Activated T-cell treated with anti-CD3 and anti-CD28 coated beads, Interleukin-2, amount 50 U/mL, for 48 hours (primary cell): ENCODE data around the gene LRP1-AS.

Experiments used
- DNase-seq, 2 experiments: peaks; one replicate each; pipeline ENCODE4 v3.0.0-alpha.2; 2020

LRP1-AS gene

GRCh38 chr12:57179331-57180086, 32.1 kb upstream of the LRP1-AS start:
- no peak for DNase-seq

- DNase-seq = no peak
These were observed 30.8 kb upstream of the LRP1-AS start for GRCh38 chr12:57178213-57178612.

DNA sequence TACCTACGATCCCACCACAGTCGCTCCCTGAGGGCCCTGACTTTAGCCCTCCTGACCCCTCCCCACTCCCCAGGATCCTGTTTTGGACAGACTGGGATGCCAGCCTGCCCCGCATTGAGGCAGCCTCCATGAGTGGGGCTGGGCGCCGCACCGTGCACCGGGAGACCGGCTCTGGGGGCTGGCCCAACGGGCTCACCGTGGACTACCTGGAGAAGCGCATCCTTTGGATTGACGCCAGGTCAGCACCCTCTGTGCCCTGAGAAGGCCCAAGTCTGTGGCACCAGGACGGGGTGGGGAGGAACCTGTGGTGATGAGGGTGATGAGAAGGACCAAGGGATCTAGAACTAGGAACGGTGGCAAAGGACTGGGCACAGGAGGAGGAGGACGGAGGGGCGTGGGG, 29.9 kb upstream of the LRP1-AS start:
- DNase-seq = no peak

GRCh38 chr12:57176846-57177245, 29.4 kb upstream of the LRP1-AS start:
- no peak for DNase-seq

DNA sequence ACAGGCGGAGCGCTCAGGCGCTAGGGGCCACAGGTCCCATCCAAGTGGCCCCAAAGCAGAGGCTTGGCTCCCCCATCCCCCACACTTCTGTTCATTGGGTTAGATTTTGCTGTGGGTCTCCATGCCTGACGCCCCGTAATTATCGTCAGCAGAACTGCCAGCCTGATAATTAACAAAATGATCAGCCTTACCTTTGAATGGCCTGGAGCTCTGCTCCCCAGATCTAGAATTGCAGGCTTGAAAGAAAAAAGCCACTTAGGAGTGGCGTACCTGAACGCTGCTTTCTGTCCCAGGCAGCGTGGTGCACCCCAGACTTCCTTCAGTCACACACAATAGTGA, 28.7 kb upstream of the LRP1-AS start:
- no peak for DNase-seq

- peak; percentile 73 to 76 for DNase-seq
These were observed 28.2 kb upstream of the LRP1-AS start for GRCh38 chr12:57175428-57176138.

- DNase-seq = no peak
These were observed 26.3 kb upstream of the LRP1-AS start for GRCh38 chr12:57173683-57174082.

DNA sequence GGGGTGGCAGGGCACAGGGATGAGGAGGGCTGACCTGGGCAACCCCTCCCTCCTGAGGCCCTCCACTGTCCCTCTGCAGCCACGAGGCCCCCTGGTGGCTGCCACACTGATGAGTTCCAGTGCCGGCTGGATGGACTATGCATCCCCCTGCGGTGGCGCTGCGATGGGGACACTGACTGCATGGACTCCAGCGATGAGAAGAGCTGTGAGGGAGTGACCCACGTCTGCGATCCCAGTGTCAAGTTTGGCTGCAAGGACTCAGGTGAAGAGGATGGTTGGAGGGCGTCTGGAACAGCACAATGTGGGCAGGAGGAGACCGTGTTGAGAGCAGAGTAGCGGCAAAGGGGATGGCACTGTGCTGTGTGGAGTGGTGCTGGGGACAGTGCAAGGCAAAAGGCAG, 25.7 kb upstream of the LRP1-AS start:
- peak; percentile 36 to 40 for DNase-seq

- no peak for DNase-seq
These were observed 24.2 kb upstream of the LRP1-AS start for GRCh38 chr12:57171668-57172067.

GRCh38 chr12:57170927-57171326, 23.5 kb upstream of the LRP1-AS start:
- no peak for DNase-seq

- no peak for DNase-seq
These were observed 23.0 kb upstream of the LRP1-AS start for GRCh38 chr12:57170408-57170807.

DNA sequence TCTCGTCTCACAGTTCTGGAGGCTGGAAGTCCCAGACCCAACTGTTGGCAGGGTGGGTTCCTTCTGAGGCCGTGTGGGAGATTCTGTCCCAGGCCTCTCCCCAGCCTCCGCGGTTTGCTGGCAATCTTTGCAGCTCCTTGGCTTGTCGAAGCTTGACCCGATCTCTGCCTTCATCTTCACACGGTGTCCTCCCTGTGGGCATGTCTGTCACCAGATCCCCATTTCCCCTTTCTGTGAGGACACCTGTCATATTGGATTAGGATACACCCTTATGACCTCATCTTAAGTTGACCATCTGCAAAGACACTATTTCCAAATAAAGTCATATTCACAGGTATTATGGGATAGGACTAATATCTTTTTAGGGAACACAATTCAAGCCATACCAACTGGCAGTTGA, 22.6 kb upstream of the LRP1-AS start:
- DNase-seq = no peak

DNA sequence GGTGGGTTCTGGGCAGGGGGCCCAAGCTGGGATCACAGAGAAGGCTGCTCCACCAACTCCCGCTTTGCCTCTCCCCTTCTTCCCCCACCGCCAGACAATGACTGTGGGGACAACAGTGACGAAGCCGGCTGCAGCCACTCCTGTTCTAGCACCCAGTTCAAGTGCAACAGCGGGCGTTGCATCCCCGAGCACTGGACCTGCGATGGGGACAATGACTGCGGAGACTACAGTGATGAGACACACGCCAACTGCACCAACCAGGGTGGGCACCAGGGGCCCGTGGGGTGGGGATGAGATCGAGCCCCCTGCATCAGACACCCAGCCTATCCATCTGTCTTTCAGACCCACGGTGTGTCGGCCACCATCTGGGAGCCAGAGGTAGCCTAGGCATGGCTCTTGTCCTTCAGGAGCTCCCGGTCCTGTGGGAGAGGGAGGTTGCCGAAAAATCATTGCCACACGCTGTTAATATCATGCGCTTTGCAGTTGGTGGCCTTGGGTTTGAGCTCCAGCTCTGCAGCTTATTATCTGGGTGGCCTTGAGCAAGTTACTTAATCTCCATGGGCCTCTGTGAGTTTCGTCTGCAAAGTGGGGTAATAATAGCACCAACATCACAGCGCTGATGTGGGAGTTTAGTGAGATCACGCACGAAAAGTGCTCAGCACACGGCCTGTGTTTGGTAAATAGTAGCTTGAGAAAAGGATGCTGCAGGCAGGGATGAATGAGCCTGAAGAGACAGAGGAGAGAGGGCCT, 21.8 kb upstream of the LRP1-AS start:
- no peak for DNase-seq

GRCh38 chr12:57168058-57168457, 20.6 kb upstream of the LRP1-AS start:
- no peak for DNase-seq

DNA sequence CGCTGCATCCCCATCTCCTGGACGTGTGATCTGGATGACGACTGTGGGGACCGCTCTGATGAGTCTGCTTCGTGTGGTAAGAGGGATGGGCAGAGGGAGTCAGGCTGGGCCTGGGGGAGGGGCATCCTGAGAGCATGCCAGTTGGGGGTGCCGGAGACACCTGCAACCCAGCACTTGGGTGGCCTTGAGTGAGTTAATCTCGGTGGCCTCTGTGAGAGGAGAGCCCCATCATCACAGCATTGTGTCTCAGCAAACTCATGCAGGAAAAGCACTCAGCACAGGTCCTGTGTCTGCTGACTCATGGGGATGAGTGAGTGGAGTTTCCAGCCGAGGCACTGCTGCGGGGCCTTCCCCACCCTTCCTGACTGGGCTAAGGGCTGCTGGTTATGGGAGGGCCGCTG, 19.6 kb upstream of the LRP1-AS start:
- DNase-seq = peak; percentile 61 to 71

DNA sequence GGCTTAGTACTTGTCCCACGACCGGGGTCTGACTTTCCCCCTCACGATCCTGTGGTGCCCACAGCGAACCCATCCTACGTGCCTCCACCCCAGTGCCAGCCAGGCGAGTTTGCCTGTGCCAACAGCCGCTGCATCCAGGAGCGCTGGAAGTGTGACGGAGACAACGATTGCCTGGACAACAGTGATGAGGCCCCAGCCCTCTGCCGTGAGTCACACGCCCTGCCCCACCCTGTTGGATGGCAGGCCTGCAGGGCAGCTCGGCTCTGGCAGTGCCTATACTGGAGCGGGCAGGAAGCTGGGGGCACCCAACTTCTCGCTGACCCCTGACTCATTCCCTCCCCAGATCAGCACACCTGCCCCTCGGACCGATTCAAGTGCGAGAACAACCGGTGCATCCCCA, 18.3 kb upstream of the LRP1-AS start:
- DNase-seq = no peak

DNA sequence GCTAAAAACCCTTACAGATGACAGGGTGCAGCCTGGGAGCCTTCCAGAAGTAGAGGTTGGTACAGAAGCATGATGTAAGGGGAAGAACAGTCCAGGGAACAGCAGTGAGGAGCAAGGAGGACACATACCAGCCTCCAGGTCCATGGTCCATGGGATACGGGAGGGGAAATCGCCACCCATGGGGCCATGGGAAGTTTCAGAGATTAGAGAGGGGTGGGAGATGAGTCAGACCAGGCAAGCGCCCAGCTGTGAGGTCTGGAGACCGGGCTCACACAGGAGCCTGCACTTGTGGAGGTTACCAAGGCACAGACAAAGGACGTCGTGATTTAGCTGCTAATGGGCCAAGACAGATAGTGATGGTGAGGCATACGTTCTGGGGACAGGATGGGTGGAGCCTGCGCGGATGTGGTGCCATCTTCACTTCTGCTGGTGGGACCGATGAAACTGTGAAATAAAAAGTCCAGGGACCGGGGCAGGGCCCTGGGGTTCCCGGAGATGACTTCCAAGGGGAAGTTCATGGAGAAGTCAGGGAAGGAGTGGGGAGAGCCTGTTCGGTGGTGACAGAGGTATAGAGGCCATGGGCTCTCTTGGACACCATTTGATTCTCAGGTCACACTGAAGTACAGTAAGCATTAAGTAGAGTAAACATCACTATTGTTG, 17.7 kb upstream of the LRP1-AS start:
- no peak for DNase-seq

GRCh38 chr12:57164454-57164853, 17.0 kb upstream of the LRP1-AS start:
- no peak for DNase-seq

GRCh38 chr12:57162553-57163125, 15.2 kb upstream of the LRP1-AS start:
- no peak for DNase-seq

- DNase-seq = no peak
These were observed 14.1 kb upstream of the LRP1-AS start for GRCh38 chr12:57161491-57161890.

- no peak for DNase-seq
These were observed 13.3 kb upstream of the LRP1-AS start for GRCh38 chr12:57160741-57161140.

- DNase-seq = no peak
These were observed 12.6 kb upstream of the LRP1-AS start for GRCh38 chr12:57160040-57160439.

- DNase-seq = no peak
These were observed 11.9 kb upstream of the LRP1-AS start for GRCh38 chr12:57159311-57159710.
